Activated CD8-positive, alpha-beta memory T cell treated with anti-CD3 and anti-CD28 coated beads, Interleukin-2, amount 50 U/mL, for 1 hour (primary cell): ENCODE measurements around the gene CTDSP1.

Experiments
- DNase-seq: peaks from one replicate; pipeline ENCODE4 v3.0.0-alpha.2; 2020; ENCODE audit errors: extremely low read depth

Gene CTDSP1

DNA sequence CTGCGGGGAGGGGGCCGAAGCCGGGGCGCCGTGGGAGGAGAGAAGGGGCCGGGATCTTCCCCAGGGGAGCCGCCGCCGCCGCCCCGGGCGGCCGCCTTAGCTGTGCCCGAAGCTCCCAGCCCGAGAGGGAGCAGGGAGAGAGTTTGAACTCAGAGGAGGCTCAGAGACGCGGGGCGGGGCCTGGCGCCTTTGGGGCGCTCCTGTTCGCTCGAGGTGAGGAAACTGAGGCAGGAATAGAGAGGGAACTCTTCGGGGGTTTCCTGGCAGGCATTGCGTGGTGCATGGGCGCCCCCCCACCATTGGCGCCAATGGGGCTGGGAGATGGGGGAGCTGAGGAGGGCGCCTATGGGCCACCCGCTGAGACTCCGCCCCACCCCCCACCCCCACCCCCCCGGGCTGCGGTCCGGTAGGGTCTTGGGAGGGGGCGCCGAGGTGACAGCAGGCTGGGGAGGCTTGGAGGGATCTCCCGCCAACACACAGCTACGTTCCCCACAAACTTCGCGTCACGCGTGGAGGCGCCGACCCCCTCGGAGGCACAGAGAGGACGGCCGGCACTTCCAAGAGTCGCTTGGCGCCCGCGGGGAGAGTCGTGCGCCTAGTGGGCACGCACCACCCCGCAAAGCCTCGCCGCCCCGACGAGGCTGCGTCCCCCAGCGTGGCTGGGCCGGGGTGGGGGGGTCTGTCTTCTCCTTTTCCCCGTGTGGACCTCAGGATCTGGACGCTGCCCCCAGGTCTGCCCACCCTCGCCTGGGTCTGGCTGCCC is 680 bp downstream of the CTDSP1 start:
- no peak for DNase-seq

DNA sequence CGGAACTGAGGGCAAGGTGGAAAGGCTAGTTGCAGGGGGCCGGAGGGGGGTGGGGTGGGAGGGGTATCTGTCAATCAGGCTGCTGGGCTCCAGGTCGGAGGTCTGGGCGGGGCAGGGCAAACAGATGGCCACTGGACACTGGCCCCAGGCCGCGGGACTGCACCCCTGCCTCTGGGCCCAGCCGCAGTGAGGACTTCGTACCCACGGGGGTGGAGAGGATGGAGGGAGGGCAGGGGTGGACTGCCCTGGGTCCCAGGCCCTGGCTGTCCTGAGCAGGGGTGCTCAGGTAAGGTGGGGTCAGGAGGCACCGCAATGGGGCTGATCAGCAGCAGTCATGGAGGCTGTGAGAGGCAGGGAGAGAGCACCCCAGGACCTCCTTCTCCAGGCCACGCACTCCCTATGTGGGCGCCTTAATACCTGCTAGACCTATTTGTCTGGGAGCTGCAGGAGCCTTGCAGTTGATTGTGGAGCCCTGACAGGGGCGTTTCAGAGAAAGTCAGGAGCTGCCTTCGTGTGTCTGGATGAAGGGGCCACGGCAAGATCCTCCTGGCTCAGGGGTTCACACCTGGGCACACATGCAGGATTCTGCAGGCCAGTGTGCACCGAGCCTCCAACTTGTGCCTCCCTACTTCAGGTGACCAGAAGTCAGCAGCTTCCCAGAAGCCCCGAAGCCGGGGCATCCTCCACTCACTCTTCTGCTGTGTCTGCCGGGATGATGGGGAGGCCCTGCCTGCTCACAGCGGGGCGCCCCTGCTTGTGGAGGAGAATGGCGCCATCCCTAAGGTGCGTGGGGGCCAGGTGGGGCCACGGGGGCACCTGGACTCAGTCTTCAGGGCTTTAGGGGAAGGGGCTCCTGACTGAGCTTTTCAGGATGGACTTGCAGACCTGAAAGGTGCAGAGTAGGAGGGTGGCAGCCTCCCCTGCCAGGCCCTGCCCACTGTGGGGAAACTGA is 1.5 kb downstream of the CTDSP1 start:
- no peak for DNase-seq

DNA sequence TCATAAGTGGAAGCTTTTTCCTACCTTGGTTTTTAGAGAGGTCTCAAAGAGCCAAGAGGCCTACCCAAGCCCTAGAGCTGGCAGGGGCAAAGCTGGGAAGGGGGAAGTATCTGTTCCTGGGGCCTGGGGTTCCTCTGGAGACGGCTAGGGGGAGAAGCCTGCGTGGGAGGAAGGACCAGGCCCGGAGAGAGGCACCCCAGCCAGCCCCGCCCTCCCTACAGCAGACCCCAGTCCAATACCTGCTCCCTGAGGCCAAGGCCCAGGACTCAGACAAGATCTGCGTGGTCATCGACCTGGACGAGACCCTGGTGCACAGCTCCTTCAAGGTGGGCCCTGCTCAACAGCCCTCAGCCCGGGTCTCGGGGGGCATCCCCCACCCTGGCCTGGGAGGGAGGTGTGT is 2.2 kb downstream of the CTDSP1 start:
- no peak for DNase-seq

DNA sequence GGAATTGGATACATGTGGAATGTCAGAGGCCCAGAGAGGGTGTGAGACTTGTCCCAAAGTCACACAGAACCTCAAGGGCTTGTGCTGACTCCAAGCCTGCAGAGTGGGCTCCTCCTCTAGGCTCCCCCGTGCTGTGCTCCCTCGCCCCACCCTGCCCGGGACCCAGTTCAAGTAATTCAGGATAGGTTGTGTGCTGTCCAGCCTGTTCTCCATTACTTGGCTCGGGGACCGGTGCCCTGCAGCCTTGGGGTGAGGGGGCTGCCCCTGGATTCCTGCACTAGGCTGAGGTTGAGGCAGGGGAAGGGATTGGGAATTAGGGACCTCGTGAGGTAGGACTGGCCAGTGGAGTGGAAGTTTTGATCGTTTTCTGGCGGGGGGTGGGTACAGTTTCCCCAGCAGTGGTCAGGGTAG is 2.8 kb downstream of the CTDSP1 start:
- DNase-seq: no peak

DNA sequence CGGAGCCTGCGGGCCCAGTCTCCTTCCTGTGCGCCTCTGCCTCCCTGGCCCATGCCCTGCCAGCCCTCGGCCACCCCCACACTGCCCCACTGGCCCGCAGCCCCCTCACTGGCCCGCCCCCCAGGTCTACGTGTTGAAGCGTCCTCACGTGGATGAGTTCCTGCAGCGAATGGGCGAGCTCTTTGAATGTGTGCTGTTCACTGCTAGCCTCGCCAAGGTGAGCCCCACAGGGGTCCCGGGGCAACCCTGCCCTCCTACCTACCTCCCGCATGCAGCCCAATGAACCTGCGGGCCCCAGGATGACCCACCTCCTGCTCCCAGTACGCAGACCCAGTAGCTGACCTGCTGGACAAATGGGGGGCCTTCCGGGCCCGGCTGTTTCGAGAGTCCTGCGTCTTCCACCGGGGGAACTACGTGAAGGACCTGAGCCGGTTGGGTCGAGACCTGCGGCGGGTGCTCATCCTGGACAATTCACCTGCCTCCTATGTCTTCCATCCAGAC is 3.3 kb downstream of the CTDSP1 start:
- no peak for DNase-seq

DNA sequence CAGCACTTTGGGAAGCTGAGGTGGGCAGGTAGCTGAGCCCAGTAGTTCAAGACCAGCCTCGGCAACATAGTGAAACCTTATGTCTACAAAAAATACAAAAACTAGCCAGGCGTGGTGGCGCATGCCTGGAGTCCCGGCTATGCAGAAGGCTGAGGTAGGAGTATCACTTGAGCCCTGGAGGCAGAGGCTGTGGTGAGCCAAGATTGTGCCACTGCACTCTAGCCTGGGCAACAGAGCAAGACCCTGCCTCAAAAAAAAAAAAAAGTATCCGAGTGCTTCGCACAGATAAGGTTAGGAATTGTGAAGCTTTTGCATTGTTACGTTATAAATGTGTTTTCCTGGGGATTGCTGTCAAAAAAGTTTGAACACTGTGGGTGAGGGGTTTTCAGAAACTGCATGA is 4.1 kb downstream of the CTDSP1 start:
- no peak for DNase-seq

DNA sequence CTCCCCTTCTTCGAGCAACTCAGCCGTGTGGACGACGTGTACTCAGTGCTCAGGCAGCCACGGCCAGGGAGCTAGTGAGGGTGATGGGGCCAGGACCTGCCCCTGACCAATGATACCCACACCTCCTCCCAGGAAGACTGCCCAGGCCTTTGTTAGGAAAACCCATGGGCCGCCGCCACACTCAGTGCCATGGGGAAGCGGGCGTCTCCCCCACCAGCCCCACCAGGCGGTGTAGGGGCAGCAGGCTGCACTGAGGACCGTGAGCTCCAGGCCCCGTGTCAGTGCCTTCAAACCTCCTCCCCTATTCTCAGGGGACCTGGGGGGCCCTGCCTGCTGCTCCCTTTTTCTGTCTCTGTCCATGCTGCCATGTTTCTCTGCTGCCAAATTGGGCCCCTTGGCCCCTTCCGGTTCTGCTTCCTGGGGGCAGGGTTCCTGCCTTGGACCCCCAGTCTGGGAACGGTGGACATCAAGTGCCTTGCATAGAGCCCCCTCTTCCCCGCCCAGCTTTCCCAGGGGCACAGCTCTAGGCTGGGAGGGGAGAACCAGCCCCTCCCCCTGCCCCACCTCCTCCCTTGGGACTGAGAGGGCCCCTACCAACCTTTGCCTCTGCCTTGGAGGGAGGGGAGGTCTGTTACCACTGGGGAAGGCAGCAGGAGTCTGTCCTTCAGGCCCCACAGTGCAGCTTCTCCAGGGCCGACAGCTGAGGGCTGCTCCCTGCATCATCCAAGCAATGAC is 4.8 kb downstream of the CTDSP1 start:
- no peak for DNase-seq

DNA sequence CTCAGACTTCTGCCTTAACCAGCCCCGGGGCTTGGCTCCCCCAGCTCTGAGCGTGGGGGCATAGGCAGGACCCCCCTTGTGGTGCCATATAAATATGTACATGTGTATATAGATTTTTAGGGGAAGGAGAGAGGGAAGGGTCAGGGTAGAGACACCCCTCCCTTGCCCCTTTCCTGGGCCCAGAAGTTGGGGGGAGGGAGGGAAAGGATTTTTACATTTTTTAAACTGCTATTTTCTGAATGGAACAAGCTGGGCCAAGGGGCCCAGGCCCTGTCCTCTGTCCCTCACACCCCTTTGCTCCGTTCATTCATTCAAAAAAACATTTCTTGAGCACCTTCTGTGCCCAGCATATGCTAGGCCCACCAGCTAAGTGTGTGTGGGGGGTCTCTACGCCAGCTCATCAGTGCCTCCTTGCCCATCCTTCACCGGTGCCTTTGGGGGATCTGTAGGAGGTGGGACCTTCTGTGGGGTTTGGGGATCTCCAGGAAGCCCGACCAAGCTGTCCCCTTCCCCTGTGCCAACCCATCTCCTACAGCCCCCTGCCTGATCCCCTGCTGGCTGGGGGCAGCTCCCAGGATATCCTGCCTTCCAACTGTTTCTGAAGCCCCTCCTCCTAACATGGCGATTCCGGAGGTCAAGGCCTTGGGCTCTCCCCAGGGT is 5.5 kb downstream of the CTDSP1 start:
- no peak for DNase-seq

DNA sequence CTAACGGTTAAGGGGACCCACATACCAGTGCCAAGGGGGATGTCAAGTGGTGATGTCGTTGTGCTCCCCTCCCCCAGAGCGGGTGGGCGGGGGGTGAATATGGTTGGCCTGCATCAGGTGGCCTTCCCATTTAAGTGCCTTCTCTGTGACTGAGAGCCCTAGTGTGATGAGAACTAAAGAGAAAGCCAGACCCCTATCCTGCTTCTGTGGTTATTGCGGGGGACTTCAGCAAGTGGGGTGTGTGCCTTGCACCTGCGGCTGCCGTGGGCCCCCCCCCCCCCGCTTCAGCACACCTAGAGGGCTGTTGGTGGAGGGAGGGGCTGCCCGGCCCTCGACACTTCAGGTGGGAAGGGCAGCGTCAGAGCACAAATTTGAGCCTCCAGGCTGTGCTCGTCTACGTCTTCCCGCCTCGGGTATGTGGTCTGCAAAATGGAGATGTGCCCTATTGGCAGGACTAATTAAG is 6.1 kb downstream of the CTDSP1 start:
- DNase-seq: no peak

DNA sequence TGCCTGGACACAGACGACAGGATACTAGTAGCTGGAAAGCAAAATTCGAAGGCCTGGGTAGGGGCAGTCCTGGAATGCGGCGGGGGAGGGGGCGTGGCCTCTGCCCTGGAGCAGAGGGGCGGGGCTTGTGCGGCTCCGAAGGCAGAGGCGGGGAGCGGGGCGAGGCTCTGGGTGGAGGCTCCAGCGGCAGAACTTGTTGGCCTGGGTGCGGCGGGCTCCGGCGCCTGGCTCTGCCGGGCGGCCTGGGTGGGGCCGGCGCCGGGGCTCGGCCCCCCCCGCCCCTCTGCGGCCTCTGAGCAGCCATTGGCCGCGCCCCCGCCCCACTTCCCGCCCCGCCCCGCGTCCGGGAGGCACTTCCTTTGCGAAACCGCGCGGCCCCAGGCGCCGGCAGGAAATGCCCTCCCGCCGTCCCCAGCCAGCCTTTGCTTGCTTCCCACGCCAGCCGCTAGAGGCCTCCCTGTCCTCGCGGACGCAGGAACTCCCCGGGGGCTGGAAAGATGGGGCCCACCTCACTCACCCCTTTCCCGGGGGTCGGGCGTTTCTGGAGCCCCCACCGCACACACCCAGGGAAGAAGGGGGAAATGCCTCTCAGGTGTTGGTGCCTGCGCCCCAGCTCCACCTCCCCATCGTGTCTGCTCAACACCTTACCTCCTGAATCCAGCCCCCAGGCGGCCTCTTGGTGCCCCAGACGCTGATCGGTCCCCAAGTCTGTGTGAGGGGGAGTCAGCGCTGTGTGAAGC is 6.7 kb downstream of the CTDSP1 start:
- DNase-seq: peak; percentile 66

DNA sequence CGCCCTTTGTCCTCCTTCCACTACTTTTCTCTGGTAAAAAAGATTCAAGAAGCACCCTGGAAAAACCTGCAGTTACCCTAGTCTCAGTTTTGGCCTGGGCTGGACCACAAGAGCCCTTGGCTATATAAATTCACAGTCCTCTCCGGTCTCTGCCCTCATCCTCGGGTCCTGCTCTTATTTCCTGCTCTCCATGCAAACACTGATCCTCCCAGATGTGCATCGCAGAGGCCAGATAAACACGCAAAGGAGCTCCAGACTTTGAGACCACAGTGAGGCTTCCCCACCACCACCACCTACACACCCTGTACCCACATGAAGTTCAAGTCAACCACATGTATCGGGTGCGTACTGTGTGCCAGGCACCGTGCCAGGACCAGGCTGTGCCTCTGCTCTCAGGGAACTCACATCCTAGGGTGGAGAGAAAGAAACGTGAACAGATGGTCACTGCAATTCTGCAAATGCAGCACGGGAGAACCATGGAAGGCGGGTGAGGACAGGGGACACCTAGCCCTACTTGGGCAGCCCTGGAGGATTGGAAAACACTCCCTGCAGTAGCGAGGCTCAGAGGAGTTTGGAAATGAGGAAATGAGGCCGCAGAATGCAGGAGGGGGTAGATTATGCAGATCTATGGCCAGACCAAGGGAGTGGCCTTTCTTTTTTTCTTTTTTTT is 7.4 kb downstream of the CTDSP1 start:
- DNase-seq: peak; percentile 50

DNA sequence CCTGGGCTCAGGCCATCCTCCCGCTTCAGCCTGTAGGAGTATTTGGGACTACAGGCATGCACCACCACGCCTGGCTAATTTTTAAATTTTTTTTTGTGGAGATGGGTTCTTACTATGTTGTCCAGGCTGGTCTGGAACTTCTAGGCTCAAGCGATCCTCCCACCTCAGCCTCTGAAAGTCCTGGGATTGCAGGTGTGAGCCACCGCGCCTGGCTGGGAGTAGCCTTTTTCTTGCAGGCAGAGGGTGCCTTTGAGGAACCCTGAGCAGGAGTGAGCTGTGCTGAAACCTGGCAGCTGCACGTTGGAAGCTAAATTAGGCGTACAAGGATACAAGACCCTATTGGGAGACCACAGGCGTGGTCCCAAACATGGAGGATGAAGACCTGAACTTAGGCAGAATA is 8.0 kb downstream of the CTDSP1 start:
- no peak for DNase-seq

DNA sequence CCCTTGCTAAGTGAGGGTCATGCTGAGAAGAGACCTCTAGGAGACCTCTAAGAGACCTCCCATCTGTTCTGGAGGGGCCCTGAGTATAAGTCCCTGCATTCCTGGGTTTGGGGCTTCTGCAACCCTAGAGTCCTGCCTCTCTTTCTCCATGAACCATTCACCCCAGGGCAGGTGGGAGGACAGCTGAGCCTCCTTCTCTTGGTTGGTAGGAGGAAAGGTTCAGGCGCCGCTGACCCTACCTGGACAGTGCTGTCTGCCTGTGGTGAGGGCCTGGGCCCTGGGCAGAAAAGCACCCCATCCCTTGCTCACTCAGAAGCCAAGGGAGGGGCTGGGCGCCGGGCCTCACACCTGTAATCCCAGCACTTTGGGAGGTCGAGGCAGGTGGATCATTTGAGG is 18.7 kb downstream of the CTDSP1 start:
- no peak for DNase-seq

DNA sequence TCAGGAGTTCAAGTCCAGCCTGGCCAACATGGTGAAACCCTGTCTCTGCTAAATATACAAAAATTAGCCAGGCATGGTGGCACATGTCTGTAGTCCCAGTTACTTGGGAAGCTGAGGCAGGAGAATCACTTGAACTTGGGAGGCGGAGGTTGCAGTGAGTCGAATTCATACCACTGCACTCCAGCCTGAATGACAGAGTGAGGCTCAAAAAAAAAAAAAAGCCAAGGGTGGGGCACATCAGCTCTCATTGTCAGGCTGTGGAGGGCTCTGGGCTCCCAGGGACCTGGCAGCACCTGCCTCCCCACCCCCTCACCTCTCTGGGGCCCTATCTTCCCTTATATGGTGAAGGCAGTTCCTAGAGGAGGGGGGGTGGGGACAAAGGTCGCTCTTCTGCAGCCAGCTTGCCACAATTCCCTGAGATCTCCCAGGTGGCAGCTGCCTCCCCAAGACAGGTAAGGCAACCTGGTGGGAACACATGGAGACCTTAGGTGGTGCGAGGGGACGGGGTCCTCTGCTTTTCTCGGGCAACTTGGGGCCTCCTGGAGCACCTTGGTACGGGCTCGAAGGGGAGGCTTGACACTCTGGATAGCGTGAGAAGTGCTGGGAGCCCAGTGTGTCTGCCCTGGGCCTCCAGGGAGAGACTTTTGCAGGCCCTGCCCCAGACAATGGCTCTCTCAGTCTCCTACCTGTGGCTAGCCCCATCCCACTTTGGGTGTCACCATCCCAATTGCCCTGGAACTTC is 19.2 kb downstream of the CTDSP1 start, which contains the start of gene VIL1:
Gene VIL1, plus strand, starts transcription at position 407 of the 742 bp plus-strand sequence. CDS start 4,656 bp downstream, outside the sequence.
- no peak for DNase-seq

DNA sequence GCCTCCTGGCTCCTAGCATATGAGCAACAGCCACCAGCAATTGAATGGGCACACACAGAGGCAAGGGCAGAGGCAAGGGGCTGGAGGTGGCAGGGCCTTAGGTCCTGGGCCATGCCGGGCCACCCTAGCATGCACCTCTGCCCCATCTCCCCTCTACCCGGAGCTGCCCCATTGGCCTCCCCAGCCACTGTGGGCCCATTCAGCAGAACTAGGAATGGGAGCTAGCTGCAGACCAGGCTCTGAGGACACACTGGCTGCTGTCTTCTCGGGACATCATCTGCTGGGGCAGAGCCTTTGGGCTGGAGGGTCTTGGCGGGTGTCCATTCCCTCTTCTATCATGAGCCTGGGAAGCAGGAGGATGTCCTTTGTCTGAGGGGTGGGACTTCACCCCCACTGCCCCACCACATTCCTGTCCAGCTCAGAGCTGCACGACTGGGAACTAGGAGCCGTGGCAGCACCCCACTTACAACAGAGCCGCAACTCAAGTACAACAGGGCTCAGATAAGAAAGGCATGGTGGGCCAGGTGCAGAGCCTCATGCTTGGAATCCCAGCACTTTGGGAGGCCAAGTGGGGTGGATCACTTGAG is 20.1 kb downstream of the CTDSP1 start:
- no peak for DNase-seq

DNA sequence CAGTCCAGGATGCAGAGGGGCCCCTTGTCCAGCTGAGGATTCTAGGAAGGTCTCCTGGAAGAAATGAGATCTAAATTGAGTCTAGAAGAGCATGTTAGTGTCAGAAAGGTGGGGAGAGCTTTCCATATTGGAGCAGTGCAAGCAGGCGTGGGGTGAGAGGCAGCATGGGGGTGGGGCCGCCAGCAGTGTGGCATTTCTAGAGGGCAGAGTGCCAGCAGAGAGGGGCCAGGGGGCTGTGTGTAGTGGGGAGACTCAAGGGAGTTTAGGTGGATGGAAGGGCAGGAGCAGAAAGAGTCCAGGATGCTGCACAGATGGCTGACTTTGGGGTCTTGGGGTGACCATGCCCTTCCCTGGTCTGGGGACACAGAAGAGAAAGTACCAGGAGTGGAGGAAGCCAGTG is 21.4 kb downstream of the CTDSP1 start:
- no peak for DNase-seq

DNA sequence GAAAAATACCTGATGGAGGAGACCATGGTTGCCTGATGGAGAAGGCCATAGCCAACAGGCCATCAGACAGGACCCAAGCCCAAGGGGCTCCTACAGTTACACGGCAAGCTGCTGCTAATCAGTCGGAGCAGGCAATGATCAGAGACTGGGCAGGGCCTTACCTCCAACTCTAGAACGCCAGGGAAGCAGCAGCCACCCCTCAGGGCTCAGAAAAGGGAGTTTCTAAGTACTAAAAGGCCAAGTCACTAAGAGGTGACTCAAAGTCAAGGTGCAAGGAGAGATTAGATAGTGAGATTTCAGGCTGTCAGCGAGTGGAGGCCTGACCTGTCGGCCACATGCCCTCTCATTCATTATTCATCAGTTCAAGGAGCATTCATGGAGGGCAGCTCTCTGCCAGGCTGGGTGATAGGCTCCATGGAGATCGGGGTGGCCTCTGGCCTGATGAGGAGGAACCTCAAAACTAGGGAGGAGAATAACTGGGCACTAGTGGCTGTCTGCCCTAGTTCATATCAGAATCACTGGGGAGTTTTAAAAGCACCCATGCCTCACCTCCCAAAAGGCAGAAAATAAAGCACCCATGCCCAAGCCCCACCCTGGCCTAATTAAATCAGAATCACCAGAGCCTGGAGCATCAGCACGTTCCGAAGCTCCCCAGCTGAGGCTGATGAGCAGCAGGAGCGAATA is 22.9 kb downstream of the CTDSP1 start:
- DNase-seq: no peak

DNA sequence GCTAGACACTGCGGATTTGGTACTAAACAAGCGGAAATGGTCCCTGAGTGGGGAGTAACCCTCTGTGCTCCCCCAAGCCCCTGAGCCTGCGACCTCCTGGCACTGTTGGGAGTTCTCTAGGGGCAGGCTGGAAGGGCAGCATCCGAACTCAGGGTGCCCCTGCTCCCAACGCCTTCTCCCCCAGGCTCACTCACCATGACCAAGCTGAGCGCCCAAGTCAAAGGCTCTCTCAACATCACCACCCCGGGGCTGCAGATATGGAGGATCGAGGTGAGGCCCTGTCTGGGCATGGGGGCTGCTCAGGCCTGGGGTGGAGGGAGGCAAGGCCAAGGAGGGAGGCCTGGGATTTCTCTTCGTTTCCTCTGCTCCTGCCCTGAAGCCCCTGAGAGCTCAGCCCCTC is 23.9 kb downstream of the CTDSP1 start:
- DNase-seq: no peak
